Stimulated activated CD4-positive, alpha-beta T cell treated with anti-CD3 and anti-CD28 coated beads, Interleukin-4, amount 100 ng/mL, for 1 hour (primary cell): Measurements from ENCODE around the gene TMPRSS13.

ENCODE experiments used
- DNase-seq: peaks from one replicate; pipeline ENCODE4 v3.0.0-alpha.2; 2020

The TMPRSS13 gene

GRCh38 chr11:117884994-117885393 is 44.2 kb downstream of the TMPRSS13 start:
- DNase-seq, result no peak

GRCh38 chr11:117883063-117883462 is 46.1 kb downstream of the TMPRSS13 start:
- DNase-seq, result no peak

GRCh38 chr11:117882311-117882905 is 46.8 kb downstream of the TMPRSS13 start:
- DNase-seq, result no peak

DNA sequence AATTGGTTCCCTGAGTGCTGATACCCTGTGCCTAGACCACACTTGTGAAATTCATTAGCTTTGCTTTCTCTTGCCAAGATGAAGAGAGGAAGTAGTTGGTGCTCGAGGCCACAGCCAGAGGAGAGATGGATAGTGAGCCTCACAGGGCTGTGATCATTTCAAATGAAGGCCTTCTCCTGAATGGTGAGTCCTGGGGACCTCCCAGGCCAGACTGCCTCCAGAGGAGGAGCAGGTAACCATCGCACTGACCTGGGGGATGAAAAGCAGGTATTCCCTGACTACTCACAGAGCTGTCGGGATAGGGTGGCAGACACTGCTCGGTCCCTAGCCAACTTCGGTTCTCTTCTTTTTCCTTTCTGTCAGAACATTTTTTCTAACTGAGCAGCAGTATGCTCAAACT is 48.0 kb downstream of the TMPRSS13 start:
- DNase-seq, result no peak

- DNase-seq, result no peak
These were observed 49.4 kb downstream of the TMPRSS13 start for GRCh38 chr11:117879516-117880480.

- no peak for DNase-seq
These were observed 50.2 kb downstream of the TMPRSS13 start for GRCh38 chr11:117878939-117879475.

GRCh38 chr11:117878314-117878938 is 50.8 kb downstream of the TMPRSS13 start:
- DNase-seq, result no peak

GRCh38 chr11:117877120-117877784 is 52.0 kb downstream of the TMPRSS13 start:
- DNase-seq, result no peak

DNA sequence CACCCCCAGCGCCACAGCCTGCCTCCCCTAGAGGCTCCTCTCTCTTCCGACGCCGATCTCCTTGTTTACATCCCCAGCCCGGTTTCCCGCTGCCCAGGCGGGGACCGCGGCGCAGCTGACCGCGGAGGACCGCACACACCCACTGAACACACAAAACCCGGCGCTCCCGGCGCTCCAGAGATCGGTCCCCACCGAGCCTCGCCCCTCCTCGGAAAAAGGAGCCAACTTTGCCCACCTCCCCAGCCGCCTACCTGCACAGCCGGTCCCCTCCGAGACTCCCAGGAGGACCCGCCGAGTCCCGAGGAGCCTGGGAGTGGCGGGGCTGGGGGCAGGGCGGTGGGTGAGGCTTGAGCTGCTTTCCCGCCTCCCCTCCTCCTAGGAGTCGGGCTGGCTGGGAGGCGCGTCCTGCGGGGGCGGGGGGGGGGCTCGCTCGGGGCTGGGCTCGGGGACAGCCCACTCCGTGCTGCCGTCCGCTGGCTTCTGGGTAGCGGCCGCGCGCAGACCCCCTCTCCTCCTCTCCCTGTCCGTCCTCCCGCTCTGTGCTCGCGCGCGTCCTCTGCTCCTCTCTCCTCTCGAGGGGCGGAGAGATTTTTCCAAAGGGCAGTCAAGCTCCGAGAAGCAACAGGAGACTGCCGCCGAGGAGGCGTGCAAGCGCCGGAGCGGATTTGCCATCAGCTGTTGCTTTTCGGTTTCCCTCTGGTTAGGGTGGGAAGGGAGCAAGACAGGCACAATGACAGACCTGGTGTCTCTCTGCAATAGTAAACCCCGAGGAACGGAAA is 52.7 kb downstream of the TMPRSS13 start, which contains the start of gene FXYD6:
FXYD6 (minus strand) TSS at position 318 of the 779 bp plus-strand sequence. CDS start 33,882 bp downstream, outside the sequence.
- DNase-seq, result peak; percentile 7

DNA sequence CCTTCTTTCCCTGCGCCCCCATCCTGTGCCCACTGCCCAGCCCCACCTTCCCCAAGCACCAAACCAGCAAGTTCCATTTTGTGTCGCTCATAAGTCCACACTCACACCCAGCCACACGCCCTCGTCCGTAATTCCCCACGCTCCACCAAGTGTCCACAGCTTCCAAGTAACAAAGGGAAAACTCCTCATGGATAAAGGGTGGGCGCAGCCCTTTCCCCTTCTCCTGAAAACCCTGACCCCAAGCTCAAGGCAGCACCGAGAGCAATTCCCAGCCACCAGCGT is 53.2 kb downstream of the TMPRSS13 start:
- no peak for DNase-seq

- DNase-seq, result peak; percentile 28
These were observed 53.7 kb downstream of the TMPRSS13 start for GRCh38 chr11:117875382-117876058.

GRCh38 chr11:117874910-117875381 is 54.3 kb downstream of the TMPRSS13 start:
- no peak for DNase-seq

GRCh38 chr11:117874253-117874909 is 54.8 kb downstream of the TMPRSS13 start:
- DNase-seq, result no peak

GRCh38 chr11:117873828-117874125 is 55.4 kb downstream of the TMPRSS13 start:
- DNase-seq, result no peak

DNA sequence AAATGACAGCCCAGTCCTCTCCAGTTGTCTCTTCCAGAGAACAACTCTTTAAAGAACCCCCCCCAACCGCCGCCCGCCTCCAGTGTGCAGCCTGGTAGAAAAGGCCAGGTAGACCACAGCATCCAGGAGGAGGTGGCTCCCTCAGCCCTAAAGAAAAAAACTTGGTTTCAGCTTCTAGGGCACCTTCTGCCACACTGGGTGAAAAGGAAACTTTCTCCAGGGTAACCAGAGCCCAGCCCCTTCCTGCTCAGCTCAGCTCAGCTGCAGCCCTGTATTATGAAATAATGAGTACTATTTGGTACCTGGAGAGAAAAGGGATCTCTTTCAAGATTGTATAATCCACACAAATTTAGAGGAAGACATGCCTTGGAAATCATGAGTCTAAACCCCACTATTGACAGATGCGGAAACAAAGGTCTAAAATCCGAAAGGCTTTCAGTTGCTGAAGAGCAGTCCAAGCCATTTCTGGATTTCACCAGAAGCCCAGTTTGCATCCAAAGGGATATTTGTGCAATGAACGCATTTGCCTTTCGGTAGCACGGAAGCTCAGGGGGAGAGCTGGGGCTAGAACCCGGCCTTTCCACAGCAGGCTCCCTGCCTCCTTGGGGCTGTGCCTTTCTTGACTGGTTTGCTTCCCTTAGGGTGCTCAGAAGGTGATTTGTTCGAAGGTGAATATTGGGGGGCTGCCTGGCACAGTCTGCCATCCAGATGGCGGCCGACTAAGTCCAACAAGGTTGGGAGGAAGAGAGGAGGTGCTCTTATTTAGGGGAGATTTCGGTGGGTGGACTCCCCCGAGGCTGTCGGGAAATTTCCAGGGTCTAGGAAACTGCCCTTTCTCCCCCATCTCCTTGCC is 56.0 kb downstream of the TMPRSS13 start:
- no peak for DNase-seq

DNA sequence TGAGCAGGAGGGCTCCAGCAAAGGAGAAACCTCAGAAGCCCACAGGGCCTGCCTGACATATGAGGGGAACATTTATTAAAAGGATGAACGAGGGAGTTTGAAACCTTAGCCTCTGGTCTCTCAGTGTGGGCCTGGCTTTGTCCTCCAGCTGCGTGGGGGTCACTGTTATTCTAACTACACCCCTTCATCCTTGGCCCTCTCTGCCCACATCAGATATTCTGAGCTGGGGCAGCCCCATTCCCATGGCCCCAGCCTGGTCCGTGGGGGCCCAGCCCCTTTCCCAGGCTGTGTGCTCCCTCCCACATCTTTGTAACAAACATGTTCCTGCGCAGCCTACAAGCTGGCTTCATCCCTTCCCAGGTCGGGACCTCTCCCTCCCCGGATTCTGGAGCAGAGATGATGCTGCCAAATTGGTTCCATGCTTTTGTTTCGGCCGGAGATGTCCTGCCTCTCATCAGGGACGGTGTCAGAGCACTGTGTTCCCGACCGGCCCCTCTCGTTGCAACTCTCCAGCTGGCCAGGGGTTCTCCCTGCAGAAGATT is 56.7 kb downstream of the TMPRSS13 start:
- DNase-seq, result no peak

DNA sequence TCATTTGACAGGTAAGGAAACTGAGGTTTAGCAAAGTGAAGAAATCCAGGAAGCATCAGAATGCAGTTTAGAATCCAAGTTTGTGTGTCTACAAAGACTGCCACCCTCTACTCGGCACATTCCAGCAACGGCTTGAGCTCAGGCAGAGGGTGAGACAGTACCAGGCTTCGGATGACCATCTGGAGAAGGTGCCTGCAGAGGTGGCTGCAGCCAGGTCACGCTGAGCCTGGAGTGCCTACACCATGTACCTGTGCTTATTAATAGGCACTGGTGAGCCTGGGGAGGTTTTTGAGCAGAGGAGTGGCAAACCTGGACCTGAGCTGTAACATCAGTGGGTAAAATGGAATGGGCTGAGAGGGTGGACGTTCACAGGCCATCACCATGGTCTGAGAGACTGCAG is 57.4 kb downstream of the TMPRSS13 start:
- DNase-seq, result no peak

DNA sequence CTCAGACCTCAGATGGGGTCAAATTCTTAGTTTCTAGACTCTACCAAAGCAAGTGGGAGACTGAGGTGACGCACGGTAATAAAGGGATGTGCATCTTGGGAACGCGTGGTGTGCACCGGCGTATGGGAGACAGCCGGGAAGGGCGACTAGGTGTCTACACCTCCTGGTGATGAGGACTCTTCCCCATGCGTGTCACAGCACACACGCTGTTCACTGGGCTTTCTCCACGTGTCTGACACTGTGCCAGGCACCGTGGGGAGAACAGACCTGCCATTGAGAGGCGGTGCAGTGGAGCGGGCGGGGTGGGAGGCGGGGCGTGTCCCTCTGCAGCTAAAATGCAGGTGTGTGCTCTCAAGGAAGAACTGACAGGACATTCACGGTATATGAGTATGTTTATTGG is 58.0 kb downstream of the TMPRSS13 start:
- no peak for DNase-seq

GRCh38 chr11:117870103-117870952 is 58.9 kb downstream of the TMPRSS13 start:
- no peak for DNase-seq
